GM18907 (cell line): ENCODE data around the gene ADAMTSL5.
"Not testable (repeated sequence)": the region's sequence is repeated elsewhere in the genome, so short reads cannot be mapped to it uniquely, and the experiment has no call there.

ENCODE experiments used
- ATAC-seq: cut with Tn5 transposase; IDR thresholded peaks from one replicate; pipeline ENCODE4 v1.9.1; 2021; ENCODE audit warnings: mild to moderate bottlenecking, moderate library complexity; ENCODE audit not compliant: unreplicated experiment

The ADAMTSL5 gene

GRCh38 chr19:1512671-1513498, at the start of gene ADAMTSL5:
ADAMTSL5 (minus strand) TSS chr19:1513019; CDS start chr19:1510943, 2,076 bp downstream.
- no peak for ATAC-seq

- no peak for ATAC-seq
These were observed 48.5 kb upstream of the ADAMTSL5 start for GRCh38 chr19:1561236-1561842.

GRCh38 chr19:1560286-1560882, 47.6 kb upstream of the ADAMTSL5 start:
- no peak for ATAC-seq

- ATAC-seq = no peak
These were observed 45.7 kb upstream of the ADAMTSL5 start for GRCh38 chr19:1558552-1558951.

- ATAC-seq = no peak
These were observed 43.7 kb upstream of the ADAMTSL5 start for GRCh38 chr19:1556390-1557070.

- ATAC-seq = no peak
These were observed 42.9 kb upstream of the ADAMTSL5 start for GRCh38 chr19:1555487-1556389.

GRCh38 chr19:1554968-1555367, 42.1 kb upstream of the ADAMTSL5 start:
- ATAC-seq = no peak

- ATAC-seq = no peak
These were observed 40.6 kb upstream of the ADAMTSL5 start for GRCh38 chr19:1553415-1553814.

- no peak for ATAC-seq
These were observed 38.5 kb upstream of the ADAMTSL5 start for GRCh38 chr19:1551068-1552040.

GRCh38 chr19:1549332-1549945, 36.6 kb upstream of the ADAMTSL5 start:
- no peak for ATAC-seq

GRCh38 chr19:1540365-1540925, 27.6 kb upstream of the ADAMTSL5 start:
- ATAC-seq = no peak

GRCh38 chr19:1539749-1540148, 26.9 kb upstream of the ADAMTSL5 start:
- ATAC-seq = not testable (repeated sequence)

GRCh38 chr19:1538978-1539377, 26.2 kb upstream of the ADAMTSL5 start:
- no peak for ATAC-seq

GRCh38 chr19:1535699-1536098, 22.9 kb upstream of the ADAMTSL5 start:
- ATAC-seq = not testable (repeated sequence)

- no peak for ATAC-seq
These were observed 22.2 kb upstream of the ADAMTSL5 start for GRCh38 chr19:1534972-1535371.

GRCh38 chr19:1533510-1534150, 20.8 kb upstream of the ADAMTSL5 start:
- no peak for ATAC-seq

GRCh38 chr19:1532003-1532402, 19.2 kb upstream of the ADAMTSL5 start:
- no peak for ATAC-seq

GRCh38 chr19:1531587-1531986, 18.8 kb upstream of the ADAMTSL5 start:
- ATAC-seq = no peak
